ENCODE results near the gene CDH11.

CDH11 gene

GRCh38 chr16:65069065-65069464, 52.8 kb downstream of the CDH11 start:
- Histone ChIP-seq H3K4me3 (ENCODE audit: low read depth, low read length) (no peak overlapping the region), H3K27ac (no peak overlapping the region), H3K9me3 (ENCODE audit: severe bottlenecking) (no peaks in the 10 kb centered on the region), H3K27me3 (ENCODE audit: insufficient read depth, low read depth, severe bottlenecking) (no peaks in the 10 kb centered on the region), H3K36me3 (no peaks in the 10 kb centered on the region)
- DNase-seq = no peak
- TF ChIP-seq CTCF (IDR thresholded peaks at IDR 0.05; ENCODE audit: low read depth, low read length) = no peak

- DNase-seq = no peak
- H3K9me3 ChIP-seq (ENCODE audit: severe bottlenecking) = no peaks in the 10 kb centered on the region
- TF ChIP-seq CTCF (IDR thresholded peaks at IDR 0.05; ENCODE audit: low read depth, low read length) = 0 out of 2 replicates have a peak, but pooled peaks have one; percentile 7
- H3K27ac ChIP-seq = no peak overlapping the region
- no peak overlapping the region for H3K4me3 ChIP-seq (ENCODE audit: low read depth, low read length)
- no peaks in the 10 kb centered on the region for H3K36me3 ChIP-seq
- no peaks in the 10 kb centered on the region for H3K27me3 ChIP-seq (ENCODE audit: insufficient read depth, low read depth, severe bottlenecking)
Measured at GRCh38 chr16:65068151-65068740, 53.6 kb downstream of the CDH11 start.

GRCh38 chr16:65066651-65067050, 55.2 kb downstream of the CDH11 start:
- DNase-seq = no peak
- Histone ChIP-seq H3K27me3 (ENCODE audit: insufficient read depth, low read depth, severe bottlenecking) (no peaks in the 10 kb centered on the region), H3K36me3 (no peaks in the 10 kb centered on the region), H3K27ac (no peak overlapping the region), H3K4me3 (ENCODE audit: low read depth, low read length) (no peak overlapping the region), H3K9me3 (ENCODE audit: severe bottlenecking) (no peaks in the 10 kb centered on the region)
- no peak for TF ChIP-seq CTCF (IDR thresholded peaks at IDR 0.05; ENCODE audit: low read depth, low read length)

GRCh38 chr16:65065031-65065430, 56.8 kb downstream of the CDH11 start:
- Histone ChIP-seq H3K4me3 (ENCODE audit: low read depth, low read length) (no peak overlapping the region), H3K36me3 (no peaks in the 10 kb centered on the region), H3K9me3 (ENCODE audit: severe bottlenecking) (no peaks in the 10 kb centered on the region), H3K27me3 (ENCODE audit: insufficient read depth, low read depth, severe bottlenecking) (no peaks in the 10 kb centered on the region), H3K27ac (no peak overlapping the region)
- no peak for DNase-seq
- TF ChIP-seq CTCF (IDR thresholded peaks at IDR 0.05; ENCODE audit: low read depth, low read length) = no peak

GRCh38 chr16:65064131-65064530, 57.7 kb downstream of the CDH11 start:
- Histone ChIP-seq H3K9me3 (ENCODE audit: severe bottlenecking) (no peaks in the 10 kb centered on the region), H3K27me3 (ENCODE audit: insufficient read depth, low read depth, severe bottlenecking) (no peaks in the 10 kb centered on the region), H3K4me3 (ENCODE audit: low read depth, low read length) (no peak overlapping the region), H3K36me3 (no peaks in the 10 kb centered on the region), H3K27ac (no peak overlapping the region)
- no peak for DNase-seq
- no peak for TF ChIP-seq CTCF (IDR thresholded peaks at IDR 0.05; ENCODE audit: low read depth, low read length)

All from WERI-Rb-1 (cell line).